Mammary epithelial cell (primary cell): ENCODE results near the gene LBH.

ENCODE experiments used
- CTCF ChIP-seq, 2 donors: IDR thresholded peaks in 1 of 2; conservative IDR thresholded peaks in 1 of 2; 2 replicates each; pipeline ENCODE4 v1.5.1; 2011 to 2012; ENCODE audit warnings: inconsistent platforms in 2 of 2, low read length in 2 of 2, mild to moderate bottlenecking in 2 of 2, control low read depth in 1 of 2, low read depth in 1 of 2; ENCODE audit not compliant: insufficient read depth in 1 of 2; ENCODE audit errors: extremely low read depth in 1 of 2
- EZH2 ChIP-seq: IDR thresholded peaks from 2 replicates; pipeline ENCODE4 v1.6.1; 2012; ENCODE audit warnings: low read length, inconsistent platforms, borderline replicate concordance

- TF ChIP-seq EZH2 = no peak
- TF ChIP-seq CTCF (conservative IDR thresholded peaks at IDR 0.05 in 1 of 2, IDR thresholded peaks at IDR 0.05 in 1 of 2; ENCODE audit: extremely low read depth in 1 of 2, insufficient read depth in 1 of 2, low read depth in 1 of 2, low read length in 2 of 2) = no peak
Observed at GRCh38 chr2:30237966-30238800, 6.8 kb downstream of the LBH start.
